ENCODE results near the gene NSMF. TPM values are rescaled to one million over a fixed set of nuclear protein-coding genes. Genes with fewer than 3 reads are reported as not detected.
"Not testable (repeated sequence)": the region's sequence is repeated elsewhere in the genome, so short reads cannot be mapped to it uniquely, and the experiment has no call there.

Gene NSMF
- total RNA-seq, 4 donors from 2014 or later: 219 to 297 (median 270) TPM

- DNase-seq (ENCODE audit: low spot score in 2 of 2): no peak
- Histone ChIP-seq H3K36me3 (peaks cover 2 to 68% (median 4%) of the 10 kb centered on the region in 3 donors), H3K27ac (peak overlapping the region in 3 of 4 donors; percentile 45 to 66 (median 52)), H3K9me3 (no peaks in the 10 kb centered on the region), H3K27me3 (no peaks in the 10 kb centered on the region), H3K4me3 (peak overlapping the region in 2 of 4 donors; percentile 40 to 47), H3K4me1 (peaks cover 0 to 47% (median 30%) of the 10 kb centered on the region in 4 donors)
- TF ChIP-seq POLR2A (IDR thresholded peaks at IDR 0.05): no peak
- TF ChIP-seq EP300 (IDR thresholded peaks at IDR 0.05): no peak
- no peak for TF ChIP-seq CTCF (IDR thresholded peaks at IDR 0.05)
- WGBS, 2 donors: 82 to 91% methylated on average over 28 to 32 of the region's 43 CpGs
These were observed 6.1 kb downstream of the NSMF start for GRCh38 chr9:137452761-137453642.

- 90 to 94% methylated on average over 15 to 17 of the region's 17 CpGs for WGBS, 2 donors
- H3K4me3 ChIP-seq: no peak overlapping the region
- H3K27ac ChIP-seq: no peak overlapping the region
- H3K9me3 ChIP-seq: no peaks in the 10 kb centered on the region
- DNase-seq (ENCODE audit: low spot score in 2 of 2): no peak
- H3K27me3 ChIP-seq: no peaks in the 10 kb centered on the region
- peaks cover 0 to 40% (median 28%) of the 10 kb centered on the region in 4 donors for H3K4me1 ChIP-seq
- no peak for TF ChIP-seq POLR2A (IDR thresholded peaks at IDR 0.05)
- no peak for TF ChIP-seq CTCF (IDR thresholded peaks at IDR 0.05)
- TF ChIP-seq EP300 (IDR thresholded peaks at IDR 0.05): no peak
- peaks cover 2 to 65% (median 4%) of the 10 kb centered on the region in 3 donors for H3K36me3 ChIP-seq
These were observed 7.0 kb downstream of the NSMF start for GRCh38 chr9:137452006-137452760.

- Histone ChIP-seq H3K36me3 (peaks cover 0 to 57% (median 2%) of the 10 kb centered on the region in 3 donors), H3K4me1 (peaks cover 0 to 40% (median 28%) of the 10 kb centered on the region in 4 donors)
- not testable (repeated sequence) for H3K9me3 ChIP-seq; H3K27ac ChIP-seq; H3K4me3 ChIP-seq; DNase-seq (ENCODE audit: low spot score in 2 of 2); H3K27me3 ChIP-seq
- WGBS, 2 donors: 74 to 94% methylated on average over 6 to 7 of the region's 31 CpGs
These were observed 7.7 kb downstream of the NSMF start for GRCh38 chr9:137451264-137452005.

GRCh38 chr9:137450539-137451222 is 8.5 kb downstream of the NSMF start:
- H3K27ac ChIP-seq; H3K27me3 ChIP-seq; DNase-seq (ENCODE audit: low spot score in 2 of 2); H3K9me3 ChIP-seq; H3K4me3 ChIP-seq: not testable (repeated sequence)
- peaks cover 0 to 40% (median 27%) of the 10 kb centered on the region in 4 donors for H3K4me1 ChIP-seq
- peaks cover 0 to 51% (median 2%) of the 10 kb centered on the region in 3 donors for H3K36me3 ChIP-seq
- 81 to 83% methylated on average over 17 to 21 of the region's 24 CpGs for WGBS, 2 donors

- H3K27me3 ChIP-seq: no peaks in the 10 kb centered on the region
- no peak for TF ChIP-seq CTCF (IDR thresholded peaks at IDR 0.05)
- no peak for TF ChIP-seq POLR2A (IDR thresholded peaks at IDR 0.05)
- DNase-seq (ENCODE audit: low spot score in 2 of 2): no peak
These were observed 9.1 kb downstream of the NSMF start for GRCh38 chr9:137449931-137450538.

More at GRCh38 chr9:137449931-137450538, 9.1 kb downstream of the NSMF start:
- no peak overlapping the region for H3K4me3 ChIP-seq
- H3K36me3 ChIP-seq: peaks cover 0 to 44% (median 2%) of the 10 kb centered on the region in 3 donors
- 79 to 85% methylated on average over 17 to 18 of the region's 18 CpGs for WGBS, 2 donors
- no peaks in the 10 kb centered on the region for H3K9me3 ChIP-seq
- peaks cover 0 to 40% (median 23%) of the 10 kb centered on the region in 4 donors for H3K4me1 ChIP-seq
- no peak overlapping the region for H3K27ac ChIP-seq
